K562 (cell line): Measurements from ENCODE around the gene WDR20. TPM values are rescaled to one million over a fixed set of nuclear protein-coding genes. Genes with fewer than 3 reads are reported as not detected.

Source experiments
- ATAC-seq: fragments of 200-7000 bp; cut with Tn5 transposase; 3 replicates; pipeline ENCODE4 v1.9.1; 2020; ENCODE audit warnings: moderate library complexity
- BruUV-seq: library from RNA; stranded (reverse); fragments of 400-500 nt; replicated peaks from 2 replicates; lab custom pipeline; 2021; lab: Mats Ljungman, UMichigan
- CTCF ChIA-PET: fragments of 300-600 bp; formaldehyde crosslinking; extraction: SDS; loops from one replicate; lab custom pipeline; 2021; ENCODE audit warnings: low intra/inter-chr PET ratio; lab: Yijun Ruan, JAX
- POLR2A ChIA-PET: fragments of 300-600, 350-650 bp; sonication (Branson Sonifier 250); formaldehyde crosslinking; extraction: SDS; loops from one replicate; lab custom pipeline; 2021; ENCODE audit warnings: antibody characterized with exemption, inconsistent platforms; lab: Yijun Ruan, JAX
- DNase-seq, 4 experiments: peaks; one replicate each; pipeline versions ENCODE4 v3.0.0 to v3.0.0-alpha.2; 2011 to 2018; ENCODE audit warnings: low spot score in 3 of 4, mixed read lengths in 3 of 4; ENCODE audit errors: extremely low read depth in 1 of 4
- FAIRE-seq: peaks from 2 replicates; lab custom pipeline; 2011; peaks lifted over from hg19 to GRCh38; lab: Jason Lieb, UNC
- H2AFZ ChIP-seq: 2 replicates; pipeline ENCODE4 v1.6.0; 2011; ENCODE audit warnings: low read depth, low read length, control low read depth, inconsistent platforms
- H3K27ac ChIP-seq: fragments of 200-600 bp; 3 replicates; pipeline ENCODE4 v1.8.0; 2011; ENCODE audit warnings: low read depth, mild to moderate bottlenecking, control low read depth, inconsistent platforms, low read length, moderate library complexity, mixed read lengths; ENCODE audit errors: extremely low read depth
- H3K27me3 ChIP-seq, 2 experiments: fragments of 300-600 bp in 1 of 2; 2 replicates in 1 of 2; 3 replicates in 1 of 2; pipeline versions ENCODE4 v1.6.0 to v1.8.0; 2011; ENCODE audit warnings: inconsistent platforms in 2 of 2, low read length in 2 of 2, mild to moderate bottlenecking in 1 of 2, mixed read lengths in 1 of 2, moderate library complexity in 1 of 2; ENCODE audit not compliant: control insufficient read depth in 2 of 2, insufficient read depth in 2 of 2
- H3K36me3 ChIP-seq: fragments of 300-600 bp; 3 replicates; pipeline ENCODE4 v1.8.0; 2011; ENCODE audit warnings: mild to moderate bottlenecking, low read length, inconsistent platforms; ENCODE audit not compliant: control insufficient read depth, insufficient read depth
- H3K4me1 ChIP-seq, 2 experiments: fragments of 200-600 bp in 1 of 2; replicated peaks in 1 of 2; 2 replicates in 1 of 2; 3 replicates in 1 of 2; pipeline versions ENCODE4 v1.5.1 to v1.8.0; 2011; ENCODE audit warnings: inconsistent platforms in 2 of 2, low read length in 2 of 2, mild to moderate bottlenecking in 1 of 2, mixed read lengths in 1 of 2, moderate library complexity in 1 of 2; ENCODE audit not compliant: control insufficient read depth in 2 of 2, insufficient read depth in 2 of 2
- H3K4me2 ChIP-seq: 2 replicates; pipeline ENCODE4 v1.6.1; 2011; ENCODE audit warnings: low read length, control low read depth, inconsistent platforms, mixed read lengths; ENCODE audit not compliant: insufficient read depth
- H3K4me3 ChIP-seq: fragments of 200-600 bp; sonication (generic), shearing (Covaris generic); 2 replicates; pipeline ENCODE4 v1.5.1; 2016; ENCODE audit warnings: control low read depth, inconsistent platforms
- H3K79me2 ChIP-seq: fragments of 200-600 bp; 3 replicates; pipeline ENCODE4 v1.8.0; 2011; ENCODE audit warnings: low read length, inconsistent platforms; ENCODE audit not compliant: control insufficient read depth, insufficient read depth
- H3K9ac ChIP-seq, 2 experiments: 2 replicates each; pipeline versions ENCODE4 v1.6.0 to v1.6.1; 2011; ENCODE audit warnings: low read depth in 2 of 2, low read length in 2 of 2, control low read depth in 1 of 2, inconsistent platforms in 1 of 2, mild to moderate bottlenecking in 1 of 2, mixed read lengths in 1 of 2; ENCODE audit not compliant: insufficient read depth in 1 of 2
- H3K9me1 ChIP-seq: one replicate; pipeline ENCODE4 v1.6.0; 2011; ENCODE audit warnings: inconsistent platforms, mild to moderate bottlenecking, low read length, moderate library complexity; ENCODE audit not compliant: control insufficient read depth, insufficient read depth
- H3K9me3 ChIP-seq: replicated peaks from 2 replicates; pipeline ENCODE4 v1.5.1; 2011; ENCODE audit warnings: low read depth, low read length, inconsistent platforms; ENCODE audit not compliant: control insufficient read depth, insufficient read depth
- H4K20me1 ChIP-seq: replicated peaks from 2 replicates; pipeline ENCODE4 v1.6.1; 2011; ENCODE audit warnings: low read length, inconsistent platforms, mixed read lengths; ENCODE audit not compliant: control insufficient read depth, insufficient read depth
- ARID2 ChIP-seq: fragments of 450-650 bp; IDR thresholded peaks from 2 replicates; pipeline ENCODE4 v1.6.1; 2017; ENCODE audit warnings: antibody characterized with exemption, mild to moderate bottlenecking
- CREB5 ChIP-seq: fragments of 250-450 bp; sonication (Bioruptor Pico); IDR thresholded peaks from 2 replicates; pipeline ENCODE4 v1.5.0; 2020; ENCODE audit warnings: mild to moderate bottlenecking
- CTCF ChIP-seq, 3 experiments: IDR thresholded peaks in 2 of 3; conservative IDR thresholded peaks in 1 of 3; 2 replicates each; pipeline ENCODE4 v1.5.1; 2011 to 2012; ENCODE audit warnings: low read length in 3 of 3, mild to moderate bottlenecking in 3 of 3, control low read depth in 2 of 3, improper control_type of control experiment in 1 of 3, inconsistent platforms in 1 of 3, low read depth in 1 of 3, mixed read lengths in 1 of 3, moderate library complexity in 1 of 3; ENCODE audit not compliant: insufficient read depth in 2 of 3
- HOMEZ ChIP-seq: fragments of 250-450 bp; sonication (Bioruptor Pico); IDR thresholded peaks from 2 replicates; pipeline ENCODE4 v1.4.0; 2020; ENCODE audit warnings: mild to moderate bottlenecking, moderate library complexity
- ID3 ChIP-seq, 2 experiments: fragments of 250-450 bp in 1 of 2; fragments of 450-650 bp in 1 of 2; sonication (Bioruptor Pico) in 1 of 2; IDR thresholded peaks; 2 replicates each; pipeline versions ENCODE4 v1.6.1 to v1.8.0; 2016 to 2021; ENCODE audit warnings: mild to moderate bottlenecking in 2 of 2, moderate library complexity in 2 of 2, missing compliant biosample characterization in 1 of 2, missing genetic modification characterization in 1 of 2
- KLF16 ChIP-seq: IDR thresholded peaks from 2 replicates; pipeline ENCODE4 v1.6.1; 2016; ENCODE audit warnings: antibody characterized with exemption
- ZNF347 ChIP-seq: fragments of 450-650 bp; formaldehyde crosslinking; IDR thresholded peaks from 2 replicates; pipeline ENCODE4 v1.4.0; 2020; ENCODE audit warnings: low read depth, mild to moderate bottlenecking, moderate library complexity
- ZNF512 ChIP-seq: IDR thresholded peaks from 2 replicates; pipeline ENCODE4 v1.6.1; 2016; ENCODE audit warnings: missing genetic modification characterization, missing compliant biosample characterization
- WGBS: fragments of 100-300 bp; shearing (Covaris generic); methylation state at CpG from one replicate; pipeline ENCODE4 v1.1.6; 2016; ENCODE audit warnings: low coverage, mixed read lengths; ENCODE audit not compliant: insufficient coverage; ENCODE audit errors: missing lambda C conversion rate; 5-methylcytosine and 5-hydroxymethylcytosine counted together
- in situ Hi-C: fragments of 300-500 bp; cut with MboI; formaldehyde crosslinking; loops from 4 replicates; pipeline ENCODE4 v1.15.0; 2018; ENCODE audit warnings: inconsistent platforms, mixed read lengths
- intact Hi-C: fragments of 100-400 bp; cut with micrococcal nuclease; formaldehyde crosslinking; loops from 2 replicates; pipeline ENCODE4 v1.14.2; 2022
- polyA plus RNA-seq, 8 experiments: library from polyadenylated mRNA; depleted of rRNA in 4 of 8; stranded (reverse) in 5 of 8; unstranded in 3 of 8; fragments of >200 nt; fragmentation: Nextera tagmentation in 2 of 8; fragmentation: Illumina TruSeq in 1 of 8; extraction: Ambion mirVana in 2 of 8; extraction: Trizol in 1 of 8; gene quantifications; 2 replicates each; pipeline versions ENCODE4 v1.2.1 to v1.2.3, GENCODE V29; 2011 to 2014; ENCODE audit warnings: inconsistent platforms in 1 of 8, missing spikeins in 1 of 8
- total RNA-seq, 7 experiments: library from RNA; depleted of rRNA in 6 of 7; stranded (reverse); fragments of >200 nt in 6 of 7; fragmentation: Illumina TruSeq in 2 of 7; extraction: Trizol in 2 of 7; gene quantifications; 2 replicates each; pipeline versions ENCODE4 v1.2.1 to v1.2.3, GENCODE V29; 2011 to 2021; ENCODE audit warnings: low replicate concordance in 1 of 7

The WDR20 gene
- total and polyA plus RNA-seq, 9 of the 15 experiments (the other 6 are each of a cell fraction or from before 2014, with no cell fraction given), result 7.0 to 15.3 (median 11.8) TPM

- intact Hi-C loops (loop anchor here (1.0 to 5.0 kb wide), 5 partner anchors 33 to 389 kb away; no protein-coding TSS in a partner anchor), in situ Hi-C loops (no loop called here)
- Histone ChIP-seq H3K27ac (peak overlapping the region; percentile 22; the same call in 1 of the 3 replicates), H3K4me2 (peak overlapping the region; percentile 58), H2AFZ (peak overlapping the region; percentile 92), H3K9ac (peak overlapping the region; percentile 14 to 18; a peak in 1 of 4 replicates), H3K27me3 (no peaks in the 10 kb centered on the region), H3K4me1 (peaks cover 27 to 31% of the 10 kb centered on the region in 2 experiments), H3K36me3 (no peaks in the 10 kb centered on the region), H4K20me1 (no peaks in the 10 kb centered on the region), H3K9me1 (no peaks in the 10 kb centered on the region), H3K79me2 (no peaks in the 10 kb centered on the region), H3K9me3 (no peaks in the 10 kb centered on the region), H3K4me3 (no peak overlapping the region)
- WGBS, result 17% methylated on average over 10 of the region's 12 CpGs
- no TSS peak for BruUV-seq
- FAIRE-seq (peak; percentile 93), ATAC-seq (peak; percentile 81), DNase-seq (peak; percentile 48 to 86 (median 60))
- CTCF ChIA-PET, result interaction anchor here (0.6 to 2.7 kb wide), 6 partner anchors 34 to 1179 kb away, joined by 3 to 18 read pairs (median 4); no protein-coding TSS in a partner anchor
- POLR2A ChIA-PET, result interaction anchor here (0.5 to 1.6 kb wide), 6 partner anchors 9 to 65 kb away, joined by 3 to 4 read pairs (median 4); no protein-coding TSS in a partner anchor
- TF ChIP-seq ZNF347 (CRISPR knock-in tag), result no peak
- TF ChIP-seq HOMEZ, result no peak
- no peak for TF ChIP-seq ID3 (CRISPR knock-in tag; IDR thresholded peaks at IDR 0.05)
- no peak for TF ChIP-seq ID3 (tag; IDR thresholded peaks at IDR 0.05)
- peak; percentile 55; the same call in 1 of the 2 replicates for TF ChIP-seq ARID2
- TF ChIP-seq KLF16, result 0 out of 2 replicates have a peak, but pooled peaks have one; percentile 24
- TF ChIP-seq CTCF (IDR thresholded peaks at IDR 0.05 in 2 of 3, conservative IDR thresholded peaks at IDR 0.05 in 1 of 3; ENCODE audit: insufficient read depth in 2 of 3, low read depth in 1 of 3, low read length in 3 of 3), result peak; percentile 79 to 90 (median 87)
- no peak for TF ChIP-seq CREB5 (CRISPR knock-in tag)
- TF ChIP-seq ZNF512 (tag), result no peak
Measured at GRCh38 chr14:102096569-102097188, 43.0 kb upstream of the WDR20 start.
